IMR-90 (cell line): ENCODE data around the gene MTRFR. TPM values are rescaled to one million over a fixed set of nuclear protein-coding genes. Genes with fewer than 3 reads are reported as not detected.

Source experiments
- ATAC-seq: fragments of 200-7000 bp; cut with Tn5 transposase; 2 replicates; pipeline ENCODE4 v1.9.1; 2020; ENCODE audit warnings: low read depth, mild to moderate bottlenecking, moderate library complexity
- BruUV-seq: library from RNA; stranded (reverse); fragments of 400-500 nt; replicated peaks from 2 replicates; lab custom pipeline; 2021; lab: Mats Ljungman, UMichigan
- CTCF ChIA-PET: fragments of 300-600 bp; formaldehyde crosslinking; extraction: SDS; loops from one replicate; lab custom pipeline; 2021; ENCODE audit warnings: antibody characterized with exemption; lab: Yijun Ruan, JAX
- POLR2A ChIA-PET: fragments of 300-600 bp; sonication (Branson Sonifier 250); formaldehyde crosslinking; loops from one replicate; lab custom pipeline; 2022; ENCODE audit warnings: antibody characterized with exemption; ENCODE audit not compliant: unreplicated experiment; lab: Charles Lee
- DNase-seq: peaks from one replicate; pipeline ENCODE4 v3.0.0; 2013
- H2AFZ ChIP-seq: replicated peaks from 2 replicates; pipeline ENCODE3; 2013; ENCODE audit warnings: low read length, mild to moderate bottlenecking; ENCODE audit not compliant: poor library complexity
- H2AK5ac ChIP-seq: 2 replicates; pipeline ENCODE4 v1.6.1; 2013; ENCODE audit warnings: low read depth, low read length, inconsistent platforms
- H2AK9ac ChIP-seq: replicated peaks from 2 replicates; pipeline ENCODE3; 2013; ENCODE audit warnings: mild to moderate bottlenecking, low read depth, low read length, moderate library complexity; ENCODE audit not compliant: poor library complexity
- H2BK120ac ChIP-seq: 2 replicates; pipeline ENCODE4 v1.6.1; 2013; ENCODE audit warnings: low read depth, low read length, inconsistent platforms
- H2BK15ac ChIP-seq: 3 replicates; pipeline ENCODE4 v1.6.1; 2013; ENCODE audit warnings: low read depth, low read length, inconsistent platforms
- H2BK20ac ChIP-seq: 2 replicates; pipeline ENCODE4 v1.6.1; 2013; ENCODE audit warnings: low read depth, mild to moderate bottlenecking, inconsistent platforms, low read length, moderate library complexity
- H2BK5ac ChIP-seq: 2 replicates; pipeline ENCODE4 v1.6.1; 2013; ENCODE audit warnings: mild to moderate bottlenecking, low read depth, low read length, inconsistent platforms; ENCODE audit not compliant: poor library complexity, severe bottlenecking
- H3K14ac ChIP-seq: replicated peaks from 2 replicates; pipeline ENCODE4 v1.6.1; 2013; ENCODE audit warnings: low read depth, low read length, inconsistent platforms
- H3K18ac ChIP-seq: 2 replicates; pipeline ENCODE4 v1.6.1; 2013; ENCODE audit warnings: low read depth, low read length, control low read depth
- H3K23ac ChIP-seq: 2 replicates; pipeline ENCODE4 v1.6.1; 2013; ENCODE audit warnings: low read depth, low read length, inconsistent platforms
- H3K27ac ChIP-seq: 2 replicates; pipeline ENCODE4 v1.5.1; 2013; ENCODE audit warnings: mild to moderate bottlenecking, control low read depth, low read length; ENCODE audit not compliant: insufficient read depth
- H3K27me3 ChIP-seq: 2 replicates; pipeline ENCODE4 v1.6.1; 2013; ENCODE audit warnings: low read length; ENCODE audit not compliant: control insufficient read depth, insufficient read depth
- H3K36me3 ChIP-seq: 2 replicates; pipeline ENCODE4 v1.6.1; 2013; ENCODE audit warnings: low read length, mixed read lengths; ENCODE audit not compliant: control insufficient read depth, insufficient read depth
- H3K4ac ChIP-seq: 2 replicates; pipeline ENCODE4 v1.6.1; 2013; ENCODE audit warnings: low read depth, low read length, inconsistent platforms
- H3K4me1 ChIP-seq: 2 replicates; pipeline ENCODE4 v1.6.1; 2013; ENCODE audit warnings: low read length, mixed read lengths; ENCODE audit not compliant: control insufficient read depth, insufficient read depth
- H3K4me2 ChIP-seq: 2 replicates; pipeline ENCODE4 v1.6.1; 2013; ENCODE audit warnings: low read depth, mild to moderate bottlenecking, control low read depth, low read length, moderate library complexity
- H3K4me3 ChIP-seq: 2 replicates; pipeline ENCODE4 v1.5.1; 2013; ENCODE audit warnings: low read depth, mild to moderate bottlenecking, control low read depth, low read length, moderate library complexity; ENCODE audit not compliant: insufficient read depth
- H3K56ac ChIP-seq: 2 replicates; pipeline ENCODE4 v1.6.1; 2013; ENCODE audit warnings: low read length, inconsistent platforms; ENCODE audit not compliant: insufficient read depth; ENCODE audit errors: extremely low read depth
- H3K79me1 ChIP-seq, 2 experiments: 2 replicates each; pipeline ENCODE4 v1.6.1; 2013; ENCODE audit warnings: low read length in 2 of 2, inconsistent platforms in 1 of 2, low read depth in 1 of 2
- H3K9ac ChIP-seq: 2 replicates; pipeline ENCODE4 v1.6.1; 2013; ENCODE audit warnings: low read depth, low read length, control low read depth
- H3K9me1 ChIP-seq: 2 replicates; pipeline ENCODE4 v1.6.1; 2013; ENCODE audit warnings: low read length, inconsistent platforms; ENCODE audit not compliant: insufficient read depth
- H3K9me3 ChIP-seq: 2 replicates; pipeline ENCODE4 v1.6.1; 2013; ENCODE audit warnings: low read length; ENCODE audit not compliant: control insufficient read depth, insufficient read depth
- H4K20me1 ChIP-seq: 2 replicates; pipeline ENCODE4 v1.6.1; 2013; ENCODE audit warnings: low read length, inconsistent platforms; ENCODE audit not compliant: insufficient read depth
- H4K5ac ChIP-seq: 2 replicates; pipeline ENCODE4 v1.6.1; 2013; ENCODE audit warnings: mild to moderate bottlenecking, low read depth, low read length, control low read depth
- H4K8ac ChIP-seq, 2 experiments: 2 replicates each; pipeline ENCODE4 v1.6.1; 2013; ENCODE audit warnings: low read depth in 2 of 2, low read length in 2 of 2, control low read depth in 1 of 2, inconsistent platforms in 1 of 2
- H4K91ac ChIP-seq: 2 replicates; pipeline ENCODE4 v1.6.1; 2013; ENCODE audit warnings: low read depth, low read length, inconsistent platforms; ENCODE audit not compliant: insufficient read depth
- CHD1 ChIP-seq: IDR thresholded peaks from 2 replicates; pipeline ENCODE4 v1.6.1; 2012; ENCODE audit warnings: low read depth, low read length, improper control_type of control experiment
- FOS ChIP-seq: fragments of 150-350 bp; IDR thresholded peaks from 2 replicates; pipeline ENCODE4 v1.6.1; 2016; ENCODE audit warnings: low read depth, low read length
- MAFK ChIP-seq: IDR thresholded peaks from 2 replicates; pipeline ENCODE4 v1.6.1; 2012; ENCODE audit warnings: low read depth, low read length, improper control_type of control experiment
- SMC3 ChIP-seq: fragments of 150-350 bp; IDR thresholded peaks from 2 replicates; pipeline ENCODE4 v1.6.1; 2016; ENCODE audit warnings: low read depth, mild to moderate bottlenecking, antibody characterized with exemption, low read length, moderate library complexity
- WGBS, 2 experiments: methylation state at CpG; one replicate each; pipeline versions ENCODE4 v1.1.5 to v1.1.7; 2013; ENCODE audit warnings: missing lambda C conversion rate in 2 of 2; ENCODE audit not compliant: insufficient read length in 1 of 2; ENCODE audit errors: extremely low coverage in 2 of 2; 5-methylcytosine and 5-hydroxymethylcytosine counted together
- dilution Hi-C: fragments of 300-500 bp; cut with HindIII; formaldehyde crosslinking; loops from one replicate; pipeline ENCODE4 v1.14.3; 2018; ENCODE audit warnings: low sequenced_read_pairs; ENCODE audit not compliant: unreplicated experiment
- in situ Hi-C: fragments of 300-500 bp; cut with MboI; formaldehyde crosslinking; loops from 3 replicates; pipeline ENCODE4 v1.14.3; 2019; ENCODE audit warnings: low sequenced_read_pairs, inconsistent platforms, mixed read lengths
- intact Hi-C: fragments of 100-400 bp; cut with micrococcal nuclease; formaldehyde crosslinking; loops from 2 replicates; pipeline ENCODE4 v1.10.0; 2022
- polyA plus RNA-seq, 3 experiments: library from polyadenylated mRNA; depleted of rRNA; stranded (reverse); fragments of >200 nt; gene quantifications; 2 replicates each; pipeline ENCODE4 v1.2.3, GENCODE V29; 2012; ENCODE audit warnings: low replicate concordance in 1 of 3
- total RNA-seq: library from RNA; depleted of rRNA; stranded (reverse); fragments of >200 nt; gene quantifications from 2 replicates; pipeline ENCODE4 v1.2.3, GENCODE V29; 2012

The MTRFR gene
- total and polyA plus RNA-seq, 2 of the 4 experiments (the other 2 are of a cell fraction), result 8.6 to 10.2 TPM

DNA sequence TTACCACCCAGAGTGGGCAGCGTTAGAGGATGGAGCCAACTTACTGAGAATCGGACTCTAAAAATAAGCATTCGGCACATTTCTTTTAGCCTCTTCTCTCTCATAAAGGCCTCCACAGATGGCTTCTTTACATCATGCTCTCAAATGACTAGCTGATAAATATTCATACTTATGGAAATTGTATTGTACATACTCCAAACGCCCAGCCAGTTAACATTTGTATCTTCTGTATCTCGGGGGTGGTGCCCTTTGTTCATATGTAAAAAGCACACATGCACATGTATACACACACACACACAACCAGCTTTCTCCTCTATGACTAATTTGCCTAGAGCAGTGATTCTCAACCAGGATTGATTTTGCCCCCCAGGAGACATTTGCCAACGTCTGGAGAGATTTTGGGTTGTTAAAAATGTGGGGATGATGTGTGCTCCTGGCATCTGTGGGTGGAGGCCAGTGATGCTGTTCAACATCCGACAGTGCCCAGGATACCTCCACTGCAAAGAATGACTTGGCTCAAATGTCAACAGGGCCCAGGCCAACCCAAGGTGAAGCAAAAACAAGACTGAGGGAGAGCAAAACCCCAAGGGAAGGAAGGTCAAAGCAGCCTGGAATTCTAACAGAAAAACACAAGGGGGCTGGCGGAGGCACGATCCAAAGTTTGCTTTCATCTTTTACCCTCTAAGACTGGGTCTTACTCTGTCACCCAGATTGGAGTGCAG, 53.6 kb downstream of the MTRFR start:
- ATAC-seq (no peak), DNase-seq (no peak)
- no peaks in the 10 kb centered on the region for H4K20me1 ChIP-seq
- H3K23ac ChIP-seq, result no peak overlapping the region
- H3K56ac ChIP-seq, result no peak overlapping the region
- H3K79me1 ChIP-seq, result 0 out of 4 replicates have a peak, but pooled peaks cover 0 to 6% of the 10 kb centered on the region in 2 experiments
- H3K27ac ChIP-seq, result no peak overlapping the region
- TF ChIP-seq FOS, result no peak
- no peak for TF ChIP-seq SMC3
- no peak for TF ChIP-seq MAFK
- no peak for TF ChIP-seq CHD1
- no peak overlapping the region for H3K14ac ChIP-seq
- H3K27me3 ChIP-seq, result no peaks in the 10 kb centered on the region
- H3K9ac ChIP-seq, result no peak overlapping the region
- no peak overlapping the region for H2AFZ ChIP-seq
- in situ Hi-C loops (no loop called here), intact Hi-C loops (no loop called here), dilution Hi-C loops (no loop called here)
- H2AK9ac ChIP-seq, result no peak overlapping the region
- no peak overlapping the region for H4K5ac ChIP-seq
- no TSS peak for BruUV-seq
- no peak overlapping the region for H2BK20ac ChIP-seq
- no peaks in the 10 kb centered on the region for H3K9me1 ChIP-seq
- ChIA-PET CTCF (no interaction called here), POLR2A (no interaction called here)
- H3K36me3 ChIP-seq, result peaks cover 7% of the 10 kb centered on the region; the same call in 1 of the 2 replicates
- 73% methylated on average over 4 of the region's 9 CpGs; no CpG with 5 or more reads in 1 of the 2 experiments for WGBS, 2 experiments
- H2BK120ac ChIP-seq, result no peak overlapping the region
- H3K4me3 ChIP-seq, result no peak overlapping the region
- H2AK5ac ChIP-seq, result no peak overlapping the region
- no peak overlapping the region for H2BK15ac ChIP-seq
- no peak overlapping the region for H3K4ac ChIP-seq
- H3K4me1 ChIP-seq, result no peaks in the 10 kb centered on the region
- no peak overlapping the region for H4K8ac ChIP-seq
- no peaks in the 10 kb centered on the region for H3K9me3 ChIP-seq
- no peak overlapping the region for H3K4me2 ChIP-seq
- no peak overlapping the region for H4K91ac ChIP-seq
- no peak overlapping the region for H2BK5ac ChIP-seq
- no peak overlapping the region for H3K18ac ChIP-seq
